Smooth muscle cell (in vitro differentiated cells): ENCODE data around the gene SMAD3. TPM values are rescaled to one million over a fixed set of nuclear protein-coding genes. Genes with fewer than 3 reads are reported as not detected.

Experiments used
- DNase-seq: peaks from one replicate; lab custom pipeline; 2025; ENCODE audit not compliant: unreplicated experiment; lab: John Stamatoyannopoulos, UW
- H2AFZ ChIP-seq: fragments of 200-600 bp; sonication (generic); 2 replicates; pipeline ENCODE4 v1.6.0; 2016; ENCODE audit warnings: antibody characterized with exemption, low read depth, mild to moderate bottlenecking
- H3F3A ChIP-seq: fragments of 200-600 bp; sonication (generic); 2 replicates; pipeline ENCODE4 v1.6.0; 2017; ENCODE audit warnings: antibody characterized with exemption, low read depth
- H3K27ac ChIP-seq: fragments of 200-600 bp; sonication (generic); 2 replicates; pipeline ENCODE4 v1.5.1; 2016; ENCODE audit warnings: low read depth, mild to moderate bottlenecking
- H3K27me3 ChIP-seq: fragments of 200-600 bp; sonication (generic); 2 replicates; pipeline ENCODE4 v1.6.1; 2016; ENCODE audit warnings: low read depth, mild to moderate bottlenecking
- H3K36me3 ChIP-seq: fragments of 200-600 bp; sonication (generic); 2 replicates; pipeline ENCODE4 v1.5.1; 2016; ENCODE audit warnings: low read depth
- H3K4me1 ChIP-seq: fragments of 200-600 bp; sonication (generic); 2 replicates; pipeline ENCODE4 v1.5.1; 2016; ENCODE audit warnings: low read depth
- H3K4me2 ChIP-seq: fragments of 200-600 bp; sonication (generic); 2 replicates; pipeline ENCODE4 v1.6.0; 2016; ENCODE audit warnings: mild to moderate bottlenecking
- H3K4me3 ChIP-seq: fragments of 200-600 bp; sonication (generic); 2 replicates; pipeline ENCODE4 v1.5.1; 2016; ENCODE audit warnings: mild to moderate bottlenecking
- H3K79me2 ChIP-seq: fragments of 200-600 bp; sonication (generic); 2 replicates; pipeline ENCODE4 v1.6.0; 2016; ENCODE audit warnings: low read depth, mild to moderate bottlenecking
- H3K9ac ChIP-seq: fragments of 200-600 bp; sonication (generic); 2 replicates; pipeline ENCODE4 v1.6.0; 2016; ENCODE audit warnings: low read depth
- H3K9me3 ChIP-seq: fragments of 200-600 bp; sonication (generic); replicated peaks from 2 replicates; pipeline ENCODE4 v1.5.1; 2016; ENCODE audit warnings: low read depth
- H4K20me1 ChIP-seq: fragments of 200-600 bp; sonication (generic); 2 replicates; pipeline ENCODE4 v1.6.0; 2016; ENCODE audit warnings: low read depth
- WGBS: methylation state at CpG from one replicate; pipeline ENCODE4 v1.1.7; 2016; ENCODE audit warnings: low lambda C conversion rate; 5-methylcytosine and 5-hydroxymethylcytosine counted together
- polyA plus RNA-seq: library from polyadenylated mRNA; unstranded; fragments of >200 nt; fragmentation: Nextera tagmentation; extraction: Ambion mirVana; gene quantifications from 2 replicates; pipeline ENCODE4 v1.2.1, GENCODE V29; 2016
- total RNA-seq: library from RNA; depleted of rRNA; stranded (reverse); fragments of >200 nt; gene quantifications from 2 replicates; pipeline ENCODE4 v1.2.3, GENCODE V29; 2014
- TF ChIP-seq, protein P1 (sequence below): fragments of 200-600 bp; sonication (generic); IDR thresholded peaks from 2 replicates; pipeline ENCODE4 v1.5.1; 2017; ENCODE audit warnings: borderline replicate concordance, mild to moderate bottlenecking, antibody characterized with exemption; ENCODE audit not compliant: insufficient read depth, poor library complexity, severe bottlenecking

The SMAD3 gene
- total and polyA plus RNA-seq, 2 experiments from 2014 or later = 20.2 to 21.9 TPM

DNA sequence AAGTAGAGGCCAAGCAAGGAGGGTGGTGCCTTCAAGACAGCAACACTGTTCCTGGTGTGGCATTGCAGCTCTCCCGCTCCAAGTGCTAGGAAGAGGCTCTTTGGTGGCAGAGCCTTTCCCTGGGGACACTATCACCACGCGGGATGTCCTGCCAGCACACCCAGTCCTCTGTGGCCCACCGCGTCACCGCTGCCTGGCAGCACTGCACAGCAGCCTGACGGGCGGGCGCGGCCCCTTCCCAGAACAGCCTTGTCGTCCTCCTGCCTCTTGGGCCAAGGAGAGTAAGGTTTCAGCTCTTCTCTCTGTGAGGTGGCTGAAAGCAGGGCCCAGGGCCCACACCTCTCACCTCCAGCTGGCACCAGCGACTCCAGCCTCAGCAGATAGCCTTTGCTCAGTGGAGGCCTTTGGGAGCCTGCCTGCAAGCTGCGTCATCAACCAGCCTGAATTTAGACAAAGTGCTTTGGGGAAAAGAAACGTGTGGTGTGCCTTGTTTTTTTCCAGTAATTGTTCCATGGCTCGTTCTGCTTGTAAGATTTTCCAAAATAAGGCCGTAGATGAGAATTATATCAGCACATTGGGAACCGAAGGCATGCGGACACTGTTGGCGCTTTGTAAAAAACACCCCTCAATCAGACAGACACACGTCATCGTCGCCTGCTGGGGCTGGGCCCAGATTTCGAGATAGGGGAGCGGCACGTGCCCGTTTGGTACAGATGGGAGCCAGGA is 124.1 kb downstream of the SMAD3 start:
- no peak overlapping the region for H3K27ac ChIP-seq

DNA sequence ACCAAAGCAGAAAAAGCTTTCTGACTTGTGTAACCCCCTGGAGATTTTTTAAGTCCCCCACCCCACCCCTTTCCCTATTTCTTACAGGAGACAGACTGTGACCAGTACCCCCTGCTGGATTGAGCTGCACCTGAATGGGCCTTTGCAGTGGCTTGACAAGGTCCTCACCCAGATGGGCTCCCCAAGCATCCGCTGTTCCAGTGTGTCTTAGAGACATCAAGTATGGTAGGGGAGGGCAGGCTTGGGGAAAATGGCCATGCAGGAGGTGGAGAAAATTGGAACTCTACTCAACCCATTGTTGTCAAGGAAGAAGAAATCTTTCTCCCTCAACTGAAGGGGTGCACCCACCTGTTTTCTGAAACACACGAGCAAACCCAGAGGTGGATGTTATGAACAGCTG is 124.9 kb downstream of the SMAD3 start:
- Histone ChIP-seq H3K36me3 (no peaks in the 10 kb centered on the region), H3K4me2 (no peak overlapping the region), H3F3A (peaks cover 4% of the 10 kb centered on the region), H3K9me3 (no peaks in the 10 kb centered on the region), H4K20me1 (no peaks in the 10 kb centered on the region), H3K27ac (no peak overlapping the region), H3K9ac (no peak overlapping the region), H3K27me3 (no peaks in the 10 kb centered on the region), H2AFZ (no peak overlapping the region), H3K79me2 (no peaks in the 10 kb centered on the region), H3K4me1 (no peaks in the 10 kb centered on the region), H3K4me3 (no peak overlapping the region)
- no peak for DNase-seq
- 98% methylated on average over 2 of the region's 2 CpGs for WGBS
- TF ChIP-seq, protein P1, sequence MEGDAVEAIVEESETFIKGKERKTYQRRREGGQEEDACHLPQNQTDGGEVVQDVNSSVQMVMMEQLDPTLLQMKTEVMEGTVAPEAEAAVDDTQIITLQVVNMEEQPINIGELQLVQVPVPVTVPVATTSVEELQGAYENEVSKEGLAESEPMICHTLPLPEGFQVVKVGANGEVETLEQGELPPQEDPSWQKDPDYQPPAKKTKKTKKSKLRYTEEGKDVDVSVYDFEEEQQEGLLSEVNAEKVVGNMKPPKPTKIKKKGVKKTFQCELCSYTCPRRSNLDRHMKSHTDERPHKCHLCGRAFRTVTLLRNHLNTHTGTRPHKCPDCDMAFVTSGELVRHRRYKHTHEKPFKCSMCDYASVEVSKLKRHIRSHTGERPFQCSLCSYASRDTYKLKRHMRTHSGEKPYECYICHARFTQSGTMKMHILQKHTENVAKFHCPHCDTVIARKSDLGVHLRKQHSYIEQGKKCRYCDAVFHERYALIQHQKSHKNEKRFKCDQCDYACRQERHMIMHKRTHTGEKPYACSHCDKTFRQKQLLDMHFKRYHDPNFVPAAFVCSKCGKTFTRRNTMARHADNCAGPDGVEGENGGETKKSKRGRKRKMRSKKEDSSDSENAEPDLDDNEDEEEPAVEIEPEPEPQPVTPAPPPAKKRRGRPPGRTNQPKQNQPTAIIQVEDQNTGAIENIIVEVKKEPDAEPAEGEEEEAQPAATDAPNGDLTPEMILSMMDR = no peak

More for the DNA sequence above, 124.1 kb downstream of the SMAD3 start:
- Histone ChIP-seq H4K20me1 (no peaks in the 10 kb centered on the region), H2AFZ (no peak overlapping the region), H3K9ac (no peak overlapping the region), H3K4me3 (no peak overlapping the region), H3K27me3 (no peaks in the 10 kb centered on the region), H3K4me1 (no peaks in the 10 kb centered on the region), H3K9me3 (no peaks in the 10 kb centered on the region), H3K36me3 (no peaks in the 10 kb centered on the region), H3K4me2 (no peak overlapping the region), H3K79me2 (no peaks in the 10 kb centered on the region), H3F3A (peaks cover 4% of the 10 kb centered on the region)
- 95% methylated on average over 26 of the region's 26 CpGs for WGBS
- DNase-seq = no peak
- TF ChIP-seq, protein P1 = no peak

DNA sequence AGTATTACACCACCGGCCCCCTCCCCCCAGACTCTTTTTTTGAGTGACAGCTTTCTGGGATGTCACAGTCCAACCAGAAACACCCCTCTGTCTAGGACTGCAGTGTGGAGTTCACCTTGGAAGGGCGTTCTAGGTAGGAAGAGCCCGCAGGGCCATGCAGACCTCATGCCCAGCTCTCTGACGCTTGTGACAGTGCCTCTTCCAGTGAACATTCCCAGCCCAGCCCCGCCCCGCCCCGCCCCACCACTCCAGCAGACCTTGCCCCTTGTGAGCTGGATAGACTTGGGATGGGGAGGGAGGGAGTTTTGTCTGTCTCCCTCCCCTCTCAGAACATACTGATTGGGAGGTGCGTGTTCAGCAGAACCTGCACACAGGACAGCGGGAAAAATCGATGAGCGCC is 125.4 kb downstream of the SMAD3 start:
- Histone ChIP-seq H3K27me3 (no peaks in the 10 kb centered on the region), H3K4me1 (no peaks in the 10 kb centered on the region), H4K20me1 (no peaks in the 10 kb centered on the region), H3K36me3 (no peaks in the 10 kb centered on the region), H3K9ac (no peak overlapping the region), H3K4me2 (no peak overlapping the region), H3K9me3 (no peaks in the 10 kb centered on the region), H3K79me2 (no peaks in the 10 kb centered on the region), H2AFZ (no peak overlapping the region), H3K27ac (no peak overlapping the region), H3F3A (peaks cover 8% of the 10 kb centered on the region), H3K4me3 (no peak overlapping the region)
- no peak for DNase-seq
- TF ChIP-seq, protein P1 = no peak
- WGBS = 88% methylated on average over 11 of the region's 11 CpGs
